Left lung (tissue), 8 donors: ENCODE measurements around the gene AFP. TPM values are rescaled to one million over a fixed set of nuclear protein-coding genes. Genes with fewer than 3 reads are reported as not detected.

Experiments
- polyA plus RNA-seq, 6 donors: library from polyadenylated mRNA; unstranded; fragments of 120-200 nt; gene quantifications; one replicate each; pipeline ENCODE4 v1.2.1, GENCODE V29; 2013; ENCODE audit not compliant: insufficient read length in 6 of 6
- total RNA-seq, 2 donors: library from RNA; stranded (reverse); fragmentation: NEBNext Ultra II Directional; extraction: Animal tissue kit (Norgen Biotek cat#: 25700); gene quantifications; one replicate each; pipeline ENCODE4 v1.2.1, GENCODE V29; 2021
- donor health status: DM: no; HTN: yes; CAD: no.
- donor health status: DM: no; HTN: no; CAD: no.

The AFP gene
- total and polyA plus RNA-seq, 8 donors: 0.73 to 25.5 (median 2.5) TPM; not detected in 1

Other genes starting within 250 kb of the AFP start
- gene ANKRD17, start 177.4 kb upstream of the AFP start, total RNA-seq: 10 to 100 TPM; 57.5 to 58.1 TPM
- 10 to 100 TPM; 68.0 to 83.0 (median 76.6) TPM for gene ANKRD17, start 177.4 kb upstream of the AFP start, polyA plus RNA-seq
- gene ALB, start 31.9 kb upstream of the AFP start, total RNA-seq: under 1 TPM in 1 of 2 donors, not detected in 1; 0.99 TPM
- gene ALB, start 31.9 kb upstream of the AFP start, polyA plus RNA-seq: 100 to 1,000 TPM in 1 of 6 donors, 10 to 100 TPM in 1, 1 to 10 TPM in 4; 2.0 to 111 (median 6.0) TPM
- gene AFM, start 45.5 kb downstream of the AFP start, total RNA-seq: not detected
- gene AFM, start 45.5 kb downstream of the AFP start, polyA plus RNA-seq: under 1 TPM in 1 of 6 donors, not detected in 5; 0.17 TPM
- 1 to 10 TPM; 1.3 to 2.2 TPM for gene RASSF6, start 184.2 kb downstream of the AFP start, total RNA-seq
- 1 to 10 TPM; 1.6 to 3.3 (median 2.5) TPM for gene RASSF6, start 184.2 kb downstream of the AFP start, polyA plus RNA-seq